ENCODE results near the gene CXCL9.
"Not testable (repeated sequence)": the region's sequence is repeated elsewhere in the genome, so short reads cannot be mapped to it uniquely, and the experiment has no call there.

CXCL9 gene

GRCh38 chr4:76011700-76012387 lies 4.5 kb upstream of the CXCL9 start:
- peak; percentile 39 for DNase-seq

DNA sequence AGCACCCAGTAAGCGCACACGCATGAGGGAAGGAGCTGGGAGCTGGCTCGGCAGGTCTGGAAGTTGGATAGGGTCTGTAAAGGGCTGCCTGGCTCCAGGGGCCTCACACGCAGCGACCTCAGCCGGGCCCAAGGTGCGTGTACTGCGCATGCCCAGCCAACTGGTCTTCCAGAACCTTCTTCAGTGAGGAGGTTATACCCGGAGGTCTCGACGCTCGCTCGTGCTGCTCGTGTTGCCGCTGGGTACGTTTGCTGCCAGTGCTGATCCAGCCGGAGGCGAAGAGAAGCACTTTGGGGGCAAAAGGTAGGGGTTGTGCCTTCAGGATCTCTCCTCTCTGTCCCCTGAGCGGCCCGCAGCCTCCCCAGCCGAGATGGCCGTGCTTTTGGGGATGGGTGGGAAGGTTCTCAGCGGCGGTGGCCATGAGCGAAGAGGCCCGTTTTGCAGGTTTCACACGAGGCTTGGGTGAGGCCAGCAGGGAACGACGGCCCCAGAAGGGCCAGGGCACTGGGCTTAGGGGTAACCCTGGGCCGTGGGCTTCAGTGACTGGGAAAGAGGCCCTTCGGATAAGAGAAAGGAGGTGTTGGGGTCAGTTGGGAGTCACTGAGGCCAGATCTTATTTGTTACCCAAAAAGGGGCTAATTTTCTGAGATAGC lies 3.8 kb upstream of the CXCL9 start:
- DNase-seq: no peak

DNA sequence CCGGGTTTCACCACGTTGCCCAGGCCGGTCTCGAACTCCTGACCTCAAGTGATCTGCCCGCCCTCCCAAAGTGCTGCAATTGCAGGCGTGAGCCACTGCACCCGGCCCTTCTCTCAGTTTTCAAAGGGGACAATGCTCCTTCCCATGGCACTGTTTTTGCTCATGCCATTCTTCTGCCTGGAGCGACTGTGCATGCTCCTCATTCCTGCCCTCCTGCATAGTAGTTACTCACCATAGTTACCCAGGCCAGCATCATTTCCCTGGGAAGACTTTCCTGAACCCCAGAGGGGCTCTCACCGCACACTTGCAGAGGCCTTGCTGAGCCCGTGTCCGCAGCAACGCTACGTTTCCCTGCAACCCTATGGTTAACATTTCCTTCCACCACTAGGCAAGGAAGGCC lies 3.3 kb upstream of the CXCL9 start:
- DNase-seq: no peak

DNA sequence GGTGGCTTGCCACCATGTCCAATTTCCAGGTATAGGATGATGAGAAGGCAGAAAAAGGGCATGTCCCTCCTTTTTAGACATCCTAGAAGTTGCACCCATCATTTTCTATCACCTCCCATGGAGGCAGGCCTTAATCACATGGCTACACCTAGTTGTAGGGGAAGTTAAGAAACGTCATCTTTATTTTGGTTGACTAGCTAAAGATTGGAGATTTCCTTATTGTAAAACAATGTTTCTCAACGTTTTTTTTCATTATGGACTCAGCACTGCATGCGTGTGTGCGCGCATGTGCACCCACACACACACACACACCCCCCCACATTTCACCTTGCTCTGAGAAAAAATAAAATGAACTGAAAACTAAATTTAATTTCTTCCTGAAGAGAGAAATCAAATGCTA lies 2.0 kb upstream of the CXCL9 start:
- no peak for DNase-seq

DNA sequence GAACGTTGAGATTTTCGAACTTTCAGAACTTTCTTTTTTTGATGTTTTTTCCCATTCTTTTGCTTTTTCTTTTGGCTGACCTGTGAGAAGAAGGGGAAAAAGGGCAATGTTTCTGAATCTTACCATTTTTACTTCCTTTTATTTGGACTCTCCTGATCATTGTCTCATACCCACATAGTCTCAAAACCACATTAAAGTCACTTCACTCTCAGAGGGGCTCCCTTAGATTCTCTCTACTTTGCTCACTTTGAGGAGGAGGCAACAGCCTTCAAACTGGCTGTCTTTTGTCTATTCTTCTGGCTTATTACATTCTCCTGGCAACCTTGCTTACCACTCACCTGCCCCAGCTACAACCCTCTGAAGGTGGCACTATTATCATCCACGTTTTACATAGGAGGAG lies 3.7 kb downstream of the CXCL9 start:
- no peak for DNase-seq

- no peak for DNase-seq
Observed at GRCh38 chr4:76003035-76003434, 4.3 kb downstream of the CXCL9 start.

GRCh38 chr4:76002176-76002575 lies 5.1 kb downstream of the CXCL9 start:
- DNase-seq: no peak

DNA sequence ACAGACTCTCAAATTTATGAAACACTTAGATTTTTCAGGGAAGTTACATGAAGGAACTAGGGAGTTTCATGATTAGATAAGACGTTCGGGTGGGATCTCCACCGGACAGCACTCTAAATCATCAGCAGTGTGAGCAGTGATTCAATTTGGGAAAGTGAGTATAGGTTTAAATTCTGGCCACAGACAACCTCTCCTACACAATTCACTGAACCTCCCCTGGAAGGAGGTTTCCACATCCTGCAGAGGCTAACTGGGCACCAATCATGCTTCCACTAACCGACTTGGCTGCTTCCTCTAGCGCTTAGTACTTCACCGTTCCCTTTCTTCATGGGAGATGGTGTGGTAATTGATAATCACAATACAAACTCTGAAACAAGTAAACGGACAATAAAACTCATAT lies 5.6 kb downstream of the CXCL9 start:
- DNase-seq: no peak

DNA sequence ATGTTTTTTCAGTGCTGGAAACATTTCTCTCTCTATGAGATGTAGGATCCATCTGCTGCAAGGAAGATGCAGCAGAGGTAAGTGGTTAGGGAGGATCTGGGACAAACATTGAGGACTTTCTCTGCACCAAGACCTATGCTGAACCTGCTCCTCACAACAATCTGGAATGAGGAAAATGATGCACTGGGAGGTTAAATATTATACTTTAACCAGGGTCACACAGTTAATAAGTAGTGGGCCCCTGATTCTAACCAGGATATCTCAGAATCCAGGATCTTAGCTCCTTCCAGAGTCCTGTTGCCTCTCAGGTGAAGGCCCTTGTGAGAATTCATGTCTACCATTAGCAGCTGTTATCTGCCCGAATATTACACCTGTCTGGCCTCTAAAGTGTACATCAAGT lies 7.0 kb downstream of the CXCL9 start:
- DNase-seq: no peak

GRCh38 chr4:75998525-75999147 lies 8.7 kb downstream of the CXCL9 start:
- DNase-seq: not testable (repeated sequence)

DNA sequence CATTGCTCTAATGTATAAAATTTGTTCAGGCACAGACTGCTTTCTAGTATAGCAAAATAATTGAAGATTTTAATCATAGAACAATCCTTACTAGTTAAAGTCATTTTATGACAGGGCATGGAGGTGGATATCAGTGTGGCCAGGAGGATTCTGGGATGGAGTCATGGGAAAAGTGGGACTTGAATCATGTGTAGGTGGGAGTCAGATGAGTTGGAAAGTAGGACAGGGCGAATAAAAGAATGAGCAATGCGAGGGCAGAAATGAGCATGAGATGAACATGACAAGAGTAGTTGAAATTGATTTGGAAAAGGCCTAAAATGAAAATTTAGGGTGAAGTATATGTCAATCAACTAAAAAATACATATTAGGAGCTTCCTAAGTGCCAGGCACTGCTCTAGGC lies 9.4 kb downstream of the CXCL9 start:
- no peak for DNase-seq

DNA sequence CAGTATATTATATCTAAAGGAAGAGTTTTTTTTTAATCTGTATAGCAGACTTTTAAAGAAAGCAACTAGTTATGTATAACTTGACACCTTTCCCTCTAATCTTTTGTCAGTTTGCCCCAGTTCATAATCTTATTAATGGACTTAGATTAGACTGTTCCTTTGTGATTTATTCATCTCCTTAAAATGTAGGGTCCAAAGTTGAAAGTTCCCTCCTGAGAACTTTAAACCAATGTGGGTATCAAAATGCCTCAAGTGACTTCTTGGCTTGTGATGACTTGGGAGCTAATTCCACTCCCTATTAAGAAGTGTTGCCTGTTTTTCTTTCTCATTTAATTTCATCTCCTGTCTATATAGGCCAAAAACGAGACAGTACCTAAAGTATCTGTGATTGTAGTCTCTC lies 10.2 kb downstream of the CXCL9 start:
- no peak for DNase-seq

DNA sequence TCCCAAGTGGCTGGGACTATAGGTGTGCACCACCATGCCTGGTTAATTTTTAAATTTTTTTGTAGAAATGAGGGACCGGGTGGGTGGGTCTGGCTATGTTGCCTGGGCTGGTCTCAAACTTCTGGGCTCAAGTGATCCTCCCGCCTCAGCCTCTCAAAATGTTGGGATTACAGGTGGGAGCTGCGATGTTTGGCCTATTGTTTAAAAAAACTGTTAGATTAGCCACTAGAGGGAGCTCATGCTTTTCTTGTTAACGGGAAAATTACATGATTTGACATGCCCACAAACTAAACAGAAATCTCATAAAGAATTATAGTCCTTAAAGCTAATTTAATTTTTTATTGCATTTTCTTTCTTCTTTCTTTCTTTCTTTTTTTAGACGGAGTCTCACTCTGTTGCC lies 11.6 kb downstream of the CXCL9 start:
- peak; percentile 73 for DNase-seq

- DNase-seq: no peak
Observed at GRCh38 chr4:75992462-75992861, 14.8 kb downstream of the CXCL9 start.

DNA sequence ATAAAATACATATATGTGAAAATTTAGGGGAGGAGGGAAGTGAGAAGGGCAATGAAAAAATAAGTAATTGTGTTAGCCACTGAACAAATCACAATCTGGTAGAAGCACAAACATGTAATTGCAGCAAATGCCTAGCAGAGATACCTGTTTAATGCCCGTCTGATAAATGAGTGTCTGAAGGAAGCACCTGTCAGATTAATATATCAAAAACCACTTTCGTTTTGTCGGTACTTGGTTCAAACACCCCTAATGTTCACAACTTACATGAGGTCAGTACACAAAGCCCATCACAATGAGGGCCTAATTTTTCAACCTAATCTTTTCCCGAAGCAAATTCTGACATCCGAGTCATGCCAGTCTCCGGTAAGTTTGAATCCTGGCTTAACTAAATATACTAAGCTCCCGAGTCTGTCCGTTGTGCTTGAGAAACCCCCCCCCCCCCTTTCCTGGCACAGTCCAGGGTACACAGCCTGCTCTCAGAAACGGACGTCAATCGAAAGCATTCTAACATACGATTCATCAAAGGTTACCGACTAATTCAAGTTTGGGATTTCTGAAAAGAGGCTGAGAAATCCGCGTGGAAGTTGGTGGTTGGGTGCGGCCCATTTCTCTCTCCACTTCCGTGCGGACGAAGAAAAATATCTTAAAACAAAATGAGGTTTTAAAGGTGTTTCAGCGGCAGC lies 17.3 kb downstream of the CXCL9 start:
- DNase-seq: no peak

- no peak for DNase-seq
Observed at GRCh38 chr4:75985116-75985515, 22.2 kb downstream of the CXCL9 start.

GRCh38 chr4:75980576-75980975 lies 26.7 kb downstream of the CXCL9 start:
- DNase-seq: no peak

- no peak for DNase-seq
Observed at GRCh38 chr4:75976177-75976576, 31.1 kb downstream of the CXCL9 start.

DNA sequence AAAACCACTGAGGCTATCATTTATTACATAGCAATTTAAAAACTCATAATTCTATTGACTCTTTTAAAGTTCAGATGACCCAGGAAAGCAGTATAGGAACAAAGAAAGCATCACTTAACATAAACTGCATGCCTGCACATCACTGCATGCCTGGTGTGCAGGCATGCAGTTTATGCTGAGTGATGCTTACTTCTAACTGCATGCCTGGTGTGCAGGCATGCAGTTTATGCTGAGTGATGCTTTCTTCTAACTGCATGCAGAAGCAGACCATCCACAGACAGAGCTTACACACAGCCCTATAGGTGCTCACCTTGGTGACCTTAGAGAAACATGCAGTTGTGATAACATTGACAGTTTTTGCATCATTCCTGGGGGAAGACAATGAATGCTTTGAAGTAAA lies 33.5 kb downstream of the CXCL9 start:
- no peak for DNase-seq

DNA sequence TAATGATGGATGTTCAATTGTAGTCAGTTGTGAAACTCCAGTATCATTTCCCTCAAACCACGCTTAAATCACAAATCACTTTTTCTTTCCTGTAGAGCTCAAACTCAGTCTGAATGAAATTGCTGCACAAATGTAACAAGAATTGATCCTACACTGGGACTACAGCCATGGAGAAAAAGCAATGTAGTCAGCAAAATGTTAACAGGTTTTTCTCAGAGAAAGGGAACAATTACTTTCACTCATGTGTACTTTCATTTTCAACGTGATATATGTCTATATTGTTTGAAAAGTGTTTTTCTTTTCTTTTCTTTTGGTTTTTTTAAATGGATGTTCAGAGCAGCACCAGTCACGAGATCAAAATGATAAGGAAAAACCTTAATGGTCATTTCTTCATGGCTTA lies 39.2 kb downstream of the CXCL9 start:
- no peak for DNase-seq

GRCh38 chr4:75963558-75963957 lies 43.8 kb downstream of the CXCL9 start:
- DNase-seq: no peak

DNA sequence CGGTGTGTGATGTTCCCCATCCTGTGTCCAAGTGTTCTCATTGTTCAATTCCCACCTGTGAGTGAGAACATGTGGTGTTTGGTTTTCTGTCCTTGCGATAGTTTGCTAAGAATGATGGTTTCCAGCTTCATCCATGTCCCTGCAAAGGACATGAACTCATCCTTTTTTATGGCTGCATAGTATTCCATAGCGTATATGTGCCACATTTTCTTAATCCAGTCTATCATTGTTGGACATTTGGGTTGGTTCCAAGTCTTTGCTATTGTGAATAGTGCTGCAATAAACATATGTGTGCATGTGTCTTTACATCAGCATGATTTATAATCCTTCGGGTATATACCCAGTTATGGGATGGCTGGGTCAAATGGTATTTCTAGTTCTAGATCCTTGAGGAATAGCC lies 45.2 kb downstream of the CXCL9 start:
- DNase-seq: not testable (repeated sequence)

- DNase-seq: not testable (repeated sequence)
Observed at GRCh38 chr4:75958546-75958945, 48.8 kb downstream of the CXCL9 start.

DNA sequence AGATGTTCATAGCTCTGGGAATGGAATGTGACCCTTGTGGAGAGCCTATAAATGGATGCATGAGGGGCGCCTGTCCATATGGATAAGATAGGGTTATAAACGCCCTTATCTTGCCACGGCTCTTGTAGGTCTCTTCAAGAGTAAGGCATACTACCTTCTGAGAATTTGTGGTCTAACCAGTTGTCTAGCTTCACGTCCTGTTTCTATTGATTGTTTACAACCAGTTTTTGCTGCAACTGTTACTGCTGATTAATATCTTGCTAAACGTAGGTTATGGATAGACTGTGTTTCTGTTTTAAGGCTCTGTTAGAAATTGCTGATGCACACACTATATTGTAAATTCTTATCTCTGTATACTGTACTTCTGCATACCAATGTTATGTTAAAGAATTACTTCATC lies 52.5 kb downstream of the CXCL9 start:
- peak; percentile 32 for DNase-seq

All from activated CD4-positive, alpha-beta T cell treated with anti-CD3 and anti-CD28 coated beads, Interleukin-2, amount 50 U/mL, for 16 hours (primary cell).